Spleen (tissue), 11 donors: ENCODE results near the gene G6PC1. TPM values are rescaled to one million over a fixed set of nuclear protein-coding genes. Genes with fewer than 3 reads are reported as not detected.

Source experiments
- DNase-seq: peaks from one replicate; pipeline ENCODE4 v3.0.0-alpha.2; 2020
- H3K27ac ChIP-seq, 8 donors: fragments of 200-600 bp; sonication (generic) in 7 of 8; 1 replicate in 4 of 8; 2 replicates in 4 of 8; pipeline versions ENCODE4 v1.5.0 to v1.8.0; 2016 to 2021; ENCODE audit warnings: inconsistent platforms in 4 of 8, mild to moderate bottlenecking in 4 of 8, moderate library complexity in 1 of 8
- H3K27me3 ChIP-seq, 7 donors: fragments of 200-600 bp; sonication (generic) in 6 of 7; replicated peaks in 1 of 7; 1 replicate in 4 of 7; 2 replicates in 3 of 7; pipeline versions ENCODE4 v1.5.0 to v1.8.0; 2016 to 2021; ENCODE audit warnings: inconsistent platforms in 3 of 7, mild to moderate bottlenecking in 1 of 7
- H3K36me3 ChIP-seq, 6 donors: fragments of 200-600 bp; sonication (generic) in 5 of 6; 1 replicate in 4 of 6; 2 replicates in 2 of 6; pipeline versions ENCODE4 v1.5.0 to v1.8.0; 2016 to 2021; ENCODE audit warnings: inconsistent platforms in 2 of 6
- H3K4me1 ChIP-seq, 6 donors: fragments of 200-600 bp; sonication (generic) in 5 of 6; 1 replicate in 3 of 6; 2 replicates in 3 of 6; pipeline versions ENCODE4 v1.5.0 to v1.8.0; 2016 to 2021; ENCODE audit warnings: inconsistent platforms in 3 of 6
- H3K4me3 ChIP-seq, 8 donors: fragments of 200-600 bp; sonication (generic) in 7 of 8; 1 replicate in 4 of 8; 2 replicates in 4 of 8; pipeline versions ENCODE4 v1.5.0 to v1.8.0; 2016 to 2021; ENCODE audit warnings: inconsistent platforms in 4 of 8, mild to moderate bottlenecking in 4 of 8, moderate library complexity in 2 of 8
- H3K9me3 ChIP-seq, 8 donors: fragments of 200-600 bp; sonication (generic) in 7 of 8; 1 replicate in 4 of 8; 2 replicates in 4 of 8; pipeline versions ENCODE4 v1.5.0 to v1.8.0; 2016 to 2021; ENCODE audit warnings: inconsistent platforms in 4 of 8
- POLR2A ChIP-seq, 3 donors: fragments of 450-650 bp; IDR thresholded peaks; one replicate each; pipeline ENCODE4 v1.5.1; 2017; ENCODE audit warnings: antibody characterized with exemption in 3 of 3, mild to moderate bottlenecking in 1 of 3
- POLR2AphosphoS5 ChIP-seq, 3 donors: sonication (generic); formaldehyde crosslinking; IDR thresholded peaks; one replicate each; pipeline ENCODE4 v1.5.1; 2017; ENCODE audit warnings: antibody characterized with exemption in 3 of 3
- WGBS, 5 donors: extraction: QIAGEN DNeasy Blood & Tissue Kit in 3 of 5; methylation state at CpG; one replicate each; pipeline versions ENCODE4 v1.1.5 to v1.1.7; 2013 to 2018; 5-methylcytosine and 5-hydroxymethylcytosine counted together
- intact Hi-C: fragments of 100-400 bp; cut with DNase I; formaldehyde crosslinking; loops from one replicate; pipeline ENCODE4 v1.15.0; 2023; ENCODE audit warnings: low total_unique reads
- polyA plus RNA-seq, 3 donors: library from polyadenylated mRNA; stranded (reverse); fragments of 200-250 nt; gene quantifications; one replicate each; pipeline ENCODE4 v1.2.1, GENCODE V29; 2013
- total RNA-seq, 7 donors: library from RNA; depleted of rRNA in 3 of 7; stranded (reverse); fragments of >200 nt in 3 of 7; fragmentation: NEBNext Ultra II Directional in 4 of 7; extraction: Animal tissue kit (Norgen Biotek cat#: 25700) in 4 of 7; gene quantifications; one replicate each; pipeline versions ENCODE4 v1.1.0 to v1.2.1, GENCODE V29; 2016 to 2021
- TF ChIP-seq, protein P1 (sequence below), 11 experiments: fragments of 200-600 bp in 7 of 11; fragments of 450-650 bp in 4 of 11; sonication (generic) in 4 of 11; IDR thresholded peaks in 8 of 11; conservative IDR thresholded peaks in 3 of 11; 1 replicate in 7 of 11; 2 replicates in 4 of 11; pipeline versions ENCODE4 v1.4.0 to v1.8.0; 2016 to 2021; ENCODE audit warnings: antibody characterized with exemption in 11 of 11, inconsistent platforms in 4 of 11, mild to moderate bottlenecking in 1 of 11
- donor health status: healthy with polysubstance abuse.
- donor health status: DM: no; HTN: no; CAD: no; lungs with moderate emphysema.
- donor health status: DM: no; HTN: no; CAD: no.
- donor health status: Bipolar disorder and iron deficiency.
- donor health status: healthy.
- donor health status: DM: no; HTN: no; CAD: no.
- donor health status: DM: yes; HTN: yes; CAD: no.

Gene G6PC1
- total and polyA plus RNA-seq, 10 donors: not detected

DNA sequence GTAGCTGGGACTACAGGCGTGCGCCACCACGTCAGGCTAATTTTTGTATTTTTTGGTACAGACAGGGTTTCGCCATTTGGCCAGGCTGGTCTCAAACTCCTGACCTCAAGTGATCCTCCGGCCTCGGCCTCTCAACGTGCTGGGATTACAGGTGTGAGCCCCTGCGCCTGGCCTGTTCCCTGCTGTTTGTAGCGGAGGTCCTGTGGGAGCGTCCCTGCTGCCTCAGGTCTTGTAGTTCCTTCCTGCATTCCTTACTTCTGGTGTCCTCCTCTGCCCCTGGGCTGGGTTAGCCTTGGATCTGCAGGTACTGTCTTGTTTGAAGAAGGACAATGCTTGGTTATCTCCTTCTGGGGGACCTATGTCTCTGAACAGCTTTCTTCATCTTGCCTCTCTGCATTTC, 23.6 kb upstream of the G6PC1 start:
- Histone ChIP-seq H3K27me3 (peaks cover 0 to 31% (median 0%) of the 10 kb centered on the region in 7 donors), H3K27ac (no peak overlapping the region), H3K4me1 (no peaks in the 10 kb centered on the region), H3K4me3 (no peak overlapping the region), H3K36me3 (peaks cover 0 to 14% (median 0%) of the 10 kb centered on the region in 6 donors), H3K9me3 (no peaks in the 10 kb centered on the region)
- TF ChIP-seq POLR2AphosphoS5 (IDR thresholded peaks at IDR 0.05): no peak
- no peak for DNase-seq
- intact Hi-C loops: no loop called here
- WGBS, 5 donors: 94 to 97% (median 95%) methylated on average over 10 of the region's 10 CpGs

DNA sequence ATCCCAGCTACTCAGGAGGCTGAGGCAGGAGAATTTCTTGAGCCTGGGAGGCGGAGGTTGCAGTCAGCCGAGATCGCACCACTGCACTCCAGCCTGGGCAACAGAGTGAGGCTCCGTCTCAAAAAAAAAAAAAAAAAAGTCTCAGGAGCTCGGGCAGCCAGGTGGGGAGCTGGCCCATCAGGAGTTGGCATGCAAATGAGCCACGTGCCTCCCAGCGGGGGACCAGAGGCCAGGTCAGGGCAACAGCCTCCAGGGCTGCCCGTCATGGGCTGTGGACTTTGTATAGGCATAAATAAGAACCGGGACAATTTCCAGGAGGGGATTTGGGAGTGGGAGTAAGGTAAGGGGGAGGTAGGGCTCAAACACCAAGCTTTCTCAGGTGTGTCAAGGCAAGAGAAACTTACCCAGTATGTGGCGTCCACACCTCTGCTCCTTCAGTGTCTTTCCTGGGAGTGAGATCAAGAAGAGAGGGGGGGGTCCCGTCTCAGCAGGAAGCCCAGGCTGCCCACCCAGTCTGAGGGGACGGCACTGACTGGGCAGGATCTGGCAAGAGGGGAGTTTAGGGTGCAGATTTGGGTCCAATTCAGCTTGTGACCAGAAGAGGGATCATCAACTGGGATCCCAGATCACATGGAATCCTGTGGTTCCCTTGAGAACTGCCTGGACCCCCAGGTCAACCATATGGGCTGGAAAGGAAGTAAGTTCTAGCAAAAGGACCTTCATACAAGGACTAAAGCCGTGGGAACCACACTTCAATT, 22.3 kb upstream of the G6PC1 start:
- no peak for DNase-seq
- Histone ChIP-seq H3K4me1 (no peaks in the 10 kb centered on the region), H3K36me3 (peaks cover 0 to 14% (median 0%) of the 10 kb centered on the region in 6 donors), H3K27ac (no peak overlapping the region), H3K9me3 (no peaks in the 10 kb centered on the region), H3K4me3 (no peak overlapping the region), H3K27me3 (peaks cover 0 to 31% (median 0%) of the 10 kb centered on the region in 7 donors)
- WGBS, 5 donors: 56 to 80% (median 70%) methylated on average over 13 of the region's 13 CpGs
- TF ChIP-seq, protein P1, sequence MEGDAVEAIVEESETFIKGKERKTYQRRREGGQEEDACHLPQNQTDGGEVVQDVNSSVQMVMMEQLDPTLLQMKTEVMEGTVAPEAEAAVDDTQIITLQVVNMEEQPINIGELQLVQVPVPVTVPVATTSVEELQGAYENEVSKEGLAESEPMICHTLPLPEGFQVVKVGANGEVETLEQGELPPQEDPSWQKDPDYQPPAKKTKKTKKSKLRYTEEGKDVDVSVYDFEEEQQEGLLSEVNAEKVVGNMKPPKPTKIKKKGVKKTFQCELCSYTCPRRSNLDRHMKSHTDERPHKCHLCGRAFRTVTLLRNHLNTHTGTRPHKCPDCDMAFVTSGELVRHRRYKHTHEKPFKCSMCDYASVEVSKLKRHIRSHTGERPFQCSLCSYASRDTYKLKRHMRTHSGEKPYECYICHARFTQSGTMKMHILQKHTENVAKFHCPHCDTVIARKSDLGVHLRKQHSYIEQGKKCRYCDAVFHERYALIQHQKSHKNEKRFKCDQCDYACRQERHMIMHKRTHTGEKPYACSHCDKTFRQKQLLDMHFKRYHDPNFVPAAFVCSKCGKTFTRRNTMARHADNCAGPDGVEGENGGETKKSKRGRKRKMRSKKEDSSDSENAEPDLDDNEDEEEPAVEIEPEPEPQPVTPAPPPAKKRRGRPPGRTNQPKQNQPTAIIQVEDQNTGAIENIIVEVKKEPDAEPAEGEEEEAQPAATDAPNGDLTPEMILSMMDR (IDR thresholded peaks at IDR 0.05 in 8 of 11, conservative IDR thresholded peaks at IDR 0.05 in 3 of 11): no peak
- TF ChIP-seq POLR2A (IDR thresholded peaks at IDR 0.05): no peak
- TF ChIP-seq POLR2AphosphoS5 (IDR thresholded peaks at IDR 0.05): no peak
- intact Hi-C loops: no loop called here

DNA sequence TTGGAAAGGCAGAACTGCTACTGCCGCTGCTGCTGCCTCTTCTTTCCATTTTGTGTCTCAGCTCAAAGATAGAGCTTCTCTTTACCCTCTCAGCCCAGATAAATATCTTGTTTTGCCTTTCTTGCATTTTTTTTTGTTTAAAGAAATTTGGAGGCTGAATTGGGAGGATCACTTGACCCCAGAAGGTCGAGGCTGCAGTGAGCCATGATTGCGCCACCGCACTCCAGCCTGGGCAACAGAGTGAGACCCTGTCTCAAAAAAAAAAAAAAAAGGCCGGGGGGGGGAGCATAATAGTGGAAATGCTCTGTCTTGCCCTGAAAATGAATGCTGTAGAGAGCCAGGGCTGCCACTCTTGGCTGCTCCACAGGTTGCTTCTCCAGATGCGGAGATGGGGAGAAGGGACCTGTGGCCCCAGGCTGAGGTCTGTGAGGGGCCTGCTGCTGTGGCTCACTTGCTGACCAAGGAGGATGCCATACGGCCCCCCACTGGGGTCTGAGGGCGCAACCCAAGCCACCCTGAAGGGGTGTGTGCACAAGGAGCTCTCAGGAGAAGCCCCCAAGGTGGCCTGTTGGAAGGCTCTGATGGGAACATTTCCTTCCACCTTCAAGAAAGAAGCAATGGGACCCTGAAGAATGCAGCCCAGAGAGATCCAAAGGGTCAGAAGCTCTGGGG, 21.5 kb upstream of the G6PC1 start:
- H3K36me3 ChIP-seq: peaks cover 0 to 14% (median 0%) of the 10 kb centered on the region in 6 donors
- no peak overlapping the region for H3K4me3 ChIP-seq
- no peak overlapping the region for H3K27ac ChIP-seq
- H3K27me3 ChIP-seq: peaks cover 0 to 31% (median 0%) of the 10 kb centered on the region in 7 donors
- no peaks in the 10 kb centered on the region for H3K4me1 ChIP-seq
- intact Hi-C loops: no loop called here
- no peak for DNase-seq
- TF ChIP-seq POLR2A (IDR thresholded peaks at IDR 0.05): no peak
- TF ChIP-seq POLR2AphosphoS5 (IDR thresholded peaks at IDR 0.05): no peak
- TF ChIP-seq, protein P1 (IDR thresholded peaks at IDR 0.05 in 8 of 11, conservative IDR thresholded peaks at IDR 0.05 in 3 of 11): no peak
- 65 to 80% (median 77%) methylated on average over 7 to 8 of the region's 8 CpGs for WGBS, 5 donors
- H3K9me3 ChIP-seq: no peaks in the 10 kb centered on the region

DNA sequence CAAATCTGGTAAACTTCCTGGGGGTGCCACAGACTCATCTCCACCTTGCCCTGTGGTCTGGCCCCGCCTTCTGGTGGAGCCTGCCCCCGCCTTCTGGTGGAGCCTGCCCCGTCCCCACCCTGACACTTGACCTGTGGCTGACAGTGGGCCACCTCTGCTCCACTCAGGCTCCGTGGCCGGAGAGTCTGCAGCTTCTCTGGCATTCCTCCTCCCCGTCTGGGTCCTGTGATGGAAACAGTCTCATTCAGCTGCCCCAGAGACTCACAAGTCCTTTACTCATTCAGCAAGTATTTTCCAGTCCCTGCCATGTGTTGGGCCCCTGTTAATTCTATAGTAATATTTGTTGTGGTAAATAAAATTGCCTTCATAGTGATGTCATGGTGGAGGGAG, 21.0 kb upstream of the G6PC1 start:
- no peak overlapping the region for H3K27ac ChIP-seq
- intact Hi-C loops: no loop called here

More for the DNA sequence above, 21.0 kb upstream of the G6PC1 start:
- Histone ChIP-seq H3K27me3 (peaks cover 0 to 31% (median 0%) of the 10 kb centered on the region in 7 donors), H3K36me3 (peaks cover 0 to 14% (median 0%) of the 10 kb centered on the region in 6 donors), H3K9me3 (no peaks in the 10 kb centered on the region), H3K4me3 (no peak overlapping the region), H3K4me1 (peaks cover 0 to under 1% (median 0%) of the 10 kb centered on the region in 6 donors)
- DNase-seq: no peak
- WGBS, 5 donors: 64 to 85% (median 75%) methylated on average over 5 to 6 of the region's 6 CpGs
- TF ChIP-seq, protein P1 (IDR thresholded peaks at IDR 0.05 in 8 of 11, conservative IDR thresholded peaks at IDR 0.05 in 3 of 11): no peak
- TF ChIP-seq POLR2AphosphoS5 (IDR thresholded peaks at IDR 0.05) (no peak), POLR2A (IDR thresholded peaks at IDR 0.05) (no peak)
